T1000 (cell line): ENCODE measurements around the gene KHDRBS2.
"Not testable (repeated sequence)": the region's sequence is repeated elsewhere in the genome, so short reads cannot be mapped to it uniquely, and the experiment has no call there.

ENCODE experiments used
- DNase-seq: peaks from one replicate; lab custom pipeline; 2025; ENCODE audit warnings: mixed read lengths; lab: John Stamatoyannopoulos, UW

Gene KHDRBS2

GRCh38 chr6:61868507-61869080, 417.4 kb downstream of the KHDRBS2 start:
- DNase-seq: no peak

GRCh38 chr6:61867635-61868034, 418.4 kb downstream of the KHDRBS2 start:
- DNase-seq: no peak

- DNase-seq: no peak
These were observed 428.5 kb downstream of the KHDRBS2 start for GRCh38 chr6:61857541-61857940.

GRCh38 chr6:61841958-61842357, 444.1 kb downstream of the KHDRBS2 start:
- DNase-seq: no peak

GRCh38 chr6:61835237-61835636, 450.8 kb downstream of the KHDRBS2 start:
- DNase-seq: no peak

GRCh38 chr6:61833176-61833755, 452.8 kb downstream of the KHDRBS2 start:
- DNase-seq: no peak

GRCh38 chr6:61817716-61818115, 468.3 kb downstream of the KHDRBS2 start:
- DNase-seq: no peak

GRCh38 chr6:61810047-61810446, 476.0 kb downstream of the KHDRBS2 start:
- no peak for DNase-seq

- no peak for DNase-seq
These were observed 476.9 kb downstream of the KHDRBS2 start for GRCh38 chr6:61809004-61809595.

GRCh38 chr6:61787998-61788397, 498.0 kb downstream of the KHDRBS2 start:
- DNase-seq: no peak

GRCh38 chr6:61769446-61769845, 516.6 kb downstream of the KHDRBS2 start:
- not testable (repeated sequence) for DNase-seq

- DNase-seq: no peak
These were observed 530.3 kb downstream of the KHDRBS2 start for GRCh38 chr6:61755739-61756138.

- DNase-seq: no peak
These were observed 534.0 kb downstream of the KHDRBS2 start for GRCh38 chr6:61751986-61752385.

- no peak for DNase-seq
These were observed 540.0 kb downstream of the KHDRBS2 start for GRCh38 chr6:61745994-61746393.

- DNase-seq: no peak
These were observed 574.2 kb downstream of the KHDRBS2 start for GRCh38 chr6:61711849-61712248.

- no peak for DNase-seq
These were observed 597.9 kb downstream of the KHDRBS2 start for GRCh38 chr6:61688165-61688564.

- no peak for DNase-seq
These were observed 603.5 kb downstream of the KHDRBS2 start for GRCh38 chr6:61682562-61682961.

GRCh38 chr6:61679625-61680024, 606.4 kb downstream of the KHDRBS2 start:
- DNase-seq: no peak

GRCh38 chr6:61675734-61676133, 610.3 kb downstream of the KHDRBS2 start:
- DNase-seq: no peak

GRCh38 chr6:61649845-61650244, 636.2 kb downstream of the KHDRBS2 start:
- no peak for DNase-seq

- DNase-seq: no peak
These were observed 645.6 kb downstream of the KHDRBS2 start for GRCh38 chr6:61640463-61640862.
